Measurements from ENCODE around the gene C2orf78. TPM values are rescaled to one million over a fixed set of nuclear protein-coding genes. Genes with fewer than 3 reads are reported as not detected.

Gene C2orf78
- total RNA-seq, 2 experiments from 2014 or later, result not detected

- Histone ChIP-seq H3K4me3 (ENCODE audit: low read depth, low read length, poor library complexity, severe bottlenecking) (peak within 1 kb of the TSS; percentile 92), H3K79me2 (ENCODE audit: insufficient read depth, low read depth, low read length) (peaks cover 27% of the 10 kb centered on the region), H3K9me2 (ENCODE audit: insufficient read depth, low read length) (0 out of 2 replicates have a peak, but pooled peaks cover 3% of the 10 kb centered on the region), H3K4me2 (ENCODE audit: low read length) (peak within 1 kb of the TSS; percentile 92), H4K20me1 (ENCODE audit: insufficient read depth, low read length) (peaks cover 6% of the 10 kb centered on the region; the same call in 1 of the 2 replicates), H2AFZ (ENCODE audit: low read length) (peak within 1 kb of the TSS; percentile 88), H3K9me3 (ENCODE audit: low read length) (peaks cover 10% of the 10 kb centered on the region; the same call in 1 of the 2 replicates), H3K36me3 (ENCODE audit: insufficient read depth, low read length) (peaks cover 21% of the 10 kb centered on the region), H3K27ac (ENCODE audit: low read depth, low read length, poor library complexity, severe bottlenecking) (peak within 1 kb of the TSS; percentile 49), H3K4me1 (ENCODE audit: insufficient read depth, low read length, poor library complexity, severe bottlenecking) (peaks cover 12% of the 10 kb centered on the region)
- intact Hi-C loops (cut with micrococcal nuclease; ENCODE audit: unreplicated experiment), result loop anchor here (1.0 kb wide), 1 partner anchor 43 kb away; the partner anchor contains the start of gene DUSP11
- TF ChIP-seq CTCF (conservative IDR thresholded peaks at IDR 0.05; ENCODE audit: low read length), result no peak
- no peak for TF ChIP-seq EZH2phosphoT487 (IDR thresholded peaks at IDR 0.05; ENCODE audit: borderline replicate concordance, low read depth, low read length)
- ChIA-PET CTCF (ENCODE audit: unreplicated experiment) (no interaction called here), POLR2A (interaction anchor here (0.6 to 1.5 kb wide), 5 partner anchors 12 to 773 kb away, joined by 4 to 7 read pairs (median 5); partner anchors contain the start of gene STAMBP)
- BruUV-seq (replicated peaks), result no TSS peak
- DNase-seq (ENCODE audit: low spot score), result peak; percentile 98
Measured at GRCh38 chr2:73736855-73737779, 46.9 kb upstream of the C2orf78 start, which contains the start of gene TPRKB. Gene TPRKB (minus strand): TSS chr2:73737345. CDS start chr2:73734569, 2,776 bp downstream.

- no peak overlapping the region for H3K4me3 ChIP-seq (ENCODE audit: low read depth, low read length, poor library complexity, severe bottlenecking)
- BruUV-seq (replicated peaks), result no TSS peak
- CTCF ChIA-PET (ENCODE audit: unreplicated experiment), result no interaction called here
- no peak overlapping the region for H3K27ac ChIP-seq (ENCODE audit: low read depth, low read length, poor library complexity, severe bottlenecking)
- no peak for DNase-seq (ENCODE audit: low spot score)
- peaks cover 9% of the 10 kb centered on the region for H3K36me3 ChIP-seq (ENCODE audit: insufficient read depth, low read length)
- peaks cover 12% of the 10 kb centered on the region for H3K4me1 ChIP-seq (ENCODE audit: insufficient read depth, low read length, poor library complexity, severe bottlenecking)
- peaks cover 6% of the 10 kb centered on the region; the same call in 1 of the 2 replicates for H4K20me1 ChIP-seq (ENCODE audit: insufficient read depth, low read length)
- TF ChIP-seq EZH2phosphoT487 (IDR thresholded peaks at IDR 0.05; ENCODE audit: borderline replicate concordance, low read depth, low read length), result no peak
- 0 out of 2 replicates have a peak, but pooled peaks cover 3% of the 10 kb centered on the region for H3K9me2 ChIP-seq (ENCODE audit: insufficient read depth, low read length)
- no peak overlapping the region for H3K4me2 ChIP-seq (ENCODE audit: low read length)
- H3K79me2 ChIP-seq (ENCODE audit: insufficient read depth, low read depth, low read length), result peaks cover 27% of the 10 kb centered on the region
- POLR2A ChIA-PET, result no interaction called here
- H3K9me3 ChIP-seq (ENCODE audit: low read length), result peaks cover 10% of the 10 kb centered on the region; the same call in 1 of the 2 replicates
- no peak overlapping the region for H2AFZ ChIP-seq (ENCODE audit: low read length)
- intact Hi-C loops (cut with micrococcal nuclease; ENCODE audit: unreplicated experiment), result no loop called here
Measured at GRCh38 chr2:73739101-73739500, 44.9 kb upstream of the C2orf78 start.

- TF ChIP-seq CTCF (conservative IDR thresholded peaks at IDR 0.05; ENCODE audit: low read length) (no peak), EZH2phosphoT487 (IDR thresholded peaks at IDR 0.05; ENCODE audit: borderline replicate concordance, low read depth, low read length) (no peak)
- peaks cover 8% of the 10 kb centered on the region; the same call in 1 of the 2 replicates for H3K36me3 ChIP-seq (ENCODE audit: insufficient read depth, low read length)
- CTCF ChIA-PET (ENCODE audit: unreplicated experiment), result no interaction called here
- POLR2A ChIA-PET, result no interaction called here
- H3K79me2 ChIP-seq (ENCODE audit: insufficient read depth, low read depth, low read length), result peaks cover 13% of the 10 kb centered on the region
- H3K27ac ChIP-seq (ENCODE audit: low read depth, low read length, poor library complexity, severe bottlenecking), result no peak overlapping the region
- H3K9me3 ChIP-seq (ENCODE audit: low read length), result peaks cover 10% of the 10 kb centered on the region; the same call in 1 of the 2 replicates
- no peak for DNase-seq (ENCODE audit: low spot score)
- H3K9me2 ChIP-seq (ENCODE audit: insufficient read depth, low read length), result 0 out of 2 replicates have a peak, but pooled peaks cover 3% of the 10 kb centered on the region
- no TSS peak for BruUV-seq (replicated peaks)
- no peak overlapping the region for H2AFZ ChIP-seq (ENCODE audit: low read length)
- intact Hi-C loops (cut with micrococcal nuclease; ENCODE audit: unreplicated experiment), result no loop called here
- peaks cover 3% of the 10 kb centered on the region; the same call in 1 of the 2 replicates for H4K20me1 ChIP-seq (ENCODE audit: insufficient read depth, low read length)
- no peak overlapping the region for H3K4me3 ChIP-seq (ENCODE audit: low read depth, low read length, poor library complexity, severe bottlenecking)
- H3K4me2 ChIP-seq (ENCODE audit: low read length), result no peak overlapping the region
- peaks cover 8% of the 10 kb centered on the region for H3K4me1 ChIP-seq (ENCODE audit: insufficient read depth, low read length, poor library complexity, severe bottlenecking)
Measured at GRCh38 chr2:73740767-73741166, 43.2 kb upstream of the C2orf78 start.
